ENCODE data around the gene ENTREP1.

DNA sequence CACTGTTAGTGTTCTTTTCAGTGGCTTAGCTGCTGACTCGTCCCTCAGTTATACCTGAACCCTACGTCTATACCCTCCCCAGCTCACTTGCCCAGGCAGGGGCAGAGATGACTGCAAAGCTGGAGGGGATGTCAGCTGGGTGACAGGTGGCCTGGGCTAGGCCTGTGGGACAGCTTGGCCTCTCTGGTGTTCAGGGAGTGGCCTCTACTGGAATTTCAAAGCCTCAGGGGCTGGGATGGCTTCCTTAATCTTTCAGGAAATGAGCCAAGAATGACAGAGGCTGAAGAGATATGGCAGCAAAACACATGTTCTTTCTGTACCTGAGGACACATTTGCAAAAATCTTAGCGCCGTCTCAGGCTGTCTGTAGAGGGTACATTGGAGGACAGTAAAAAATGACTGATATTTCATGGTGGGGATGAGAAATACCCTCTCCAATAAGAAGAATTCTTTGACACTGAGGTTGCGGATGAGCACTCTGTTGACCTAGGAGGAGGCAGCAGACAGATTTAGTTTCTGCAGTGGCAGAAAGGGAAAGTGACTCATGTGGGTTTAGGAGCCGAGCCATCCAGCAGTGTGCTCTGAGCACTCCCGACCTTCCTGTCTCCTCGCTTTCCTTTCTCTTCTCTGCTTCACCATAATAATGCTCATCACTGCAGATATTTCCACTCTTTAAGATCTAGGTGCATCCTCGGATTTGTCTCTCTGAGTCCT lies 54.4 kb downstream of the ENTREP1 start:
- TF ChIP-seq POLR2A (IDR thresholded peaks at IDR 0.05), result no peak
- TF ChIP-seq, protein P1, sequence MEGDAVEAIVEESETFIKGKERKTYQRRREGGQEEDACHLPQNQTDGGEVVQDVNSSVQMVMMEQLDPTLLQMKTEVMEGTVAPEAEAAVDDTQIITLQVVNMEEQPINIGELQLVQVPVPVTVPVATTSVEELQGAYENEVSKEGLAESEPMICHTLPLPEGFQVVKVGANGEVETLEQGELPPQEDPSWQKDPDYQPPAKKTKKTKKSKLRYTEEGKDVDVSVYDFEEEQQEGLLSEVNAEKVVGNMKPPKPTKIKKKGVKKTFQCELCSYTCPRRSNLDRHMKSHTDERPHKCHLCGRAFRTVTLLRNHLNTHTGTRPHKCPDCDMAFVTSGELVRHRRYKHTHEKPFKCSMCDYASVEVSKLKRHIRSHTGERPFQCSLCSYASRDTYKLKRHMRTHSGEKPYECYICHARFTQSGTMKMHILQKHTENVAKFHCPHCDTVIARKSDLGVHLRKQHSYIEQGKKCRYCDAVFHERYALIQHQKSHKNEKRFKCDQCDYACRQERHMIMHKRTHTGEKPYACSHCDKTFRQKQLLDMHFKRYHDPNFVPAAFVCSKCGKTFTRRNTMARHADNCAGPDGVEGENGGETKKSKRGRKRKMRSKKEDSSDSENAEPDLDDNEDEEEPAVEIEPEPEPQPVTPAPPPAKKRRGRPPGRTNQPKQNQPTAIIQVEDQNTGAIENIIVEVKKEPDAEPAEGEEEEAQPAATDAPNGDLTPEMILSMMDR (IDR thresholded peaks at IDR 0.05), result no peak
